ENCODE results near the gene SRPK2. TPM values are rescaled to one million over a fixed set of nuclear protein-coding genes. Genes with fewer than 3 reads are reported as not detected.

Gene SRPK2
- total and polyA plus RNA-seq, 2 donors, result 23.0 to 45.6 TPM

- Histone ChIP-seq H3K9me3 (ENCODE audit: control insufficient read depth in 2 of 2, insufficient read depth in 1 of 2, low read length in 1 of 2) (no peaks in the 10 kb centered on the region), H3K36me3 (ENCODE audit: control insufficient read depth in 2 of 2, insufficient read depth in 2 of 2, low read length in 1 of 2) (peaks cover 54 to 79% of the 10 kb centered on the region in 2 donors), H3K4me1 (ENCODE audit: control insufficient read depth in 2 of 2, insufficient read depth in 2 of 2, low read length in 2 of 2) (peaks cover 10 to 12% of the 10 kb centered on the region in 2 donors), H3K4me3 (ENCODE audit: low read length in 2 of 2) (no peak overlapping the region), H3K27me3 (ENCODE audit: control insufficient read depth in 2 of 2, insufficient read depth in 1 of 2, low read length in 1 of 2) (no peaks in the 10 kb centered on the region), H3K27ac (ENCODE audit: low read depth in 1 of 2, low read length in 1 of 2) (no peak overlapping the region)
- 98% methylated on average over 5 of the region's 5 CpGs for WGBS
- no peak for DNase-seq (ENCODE audit: low read depth in 6 of 9, low spot score in 9 of 9)
Observed at GRCh38 chr7:105132335-105132734, 256.4 kb downstream of the SRPK2 start.

DNA sequence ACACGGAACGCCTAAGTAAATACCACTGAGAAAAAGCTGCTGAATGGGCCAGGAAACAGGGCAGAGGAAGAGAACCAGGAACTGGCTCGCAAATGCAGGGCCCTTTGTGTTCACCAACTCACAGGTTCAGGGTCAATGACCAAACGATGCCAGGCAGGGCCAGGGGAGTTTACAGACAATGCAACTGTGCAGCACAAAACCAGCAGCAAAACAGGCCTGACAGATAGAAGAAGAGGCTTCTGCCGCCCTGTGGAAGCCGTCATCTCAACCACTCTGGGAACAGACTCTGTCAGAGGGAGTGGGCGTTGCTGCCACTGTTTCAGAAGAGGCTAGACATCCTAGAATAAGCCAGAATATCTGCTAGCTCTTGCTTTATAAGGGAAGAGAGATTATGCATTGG, 256.8 kb downstream of the SRPK2 start:
- no peak for DNase-seq (ENCODE audit: low read depth in 6 of 9, low spot score in 9 of 9)
- Histone ChIP-seq H3K4me1 (ENCODE audit: control insufficient read depth in 2 of 2, insufficient read depth in 2 of 2, low read length in 2 of 2) (peaks cover 11 to 16% of the 10 kb centered on the region in 2 donors), H3K4me3 (ENCODE audit: low read length in 2 of 2) (no peak overlapping the region), H3K36me3 (ENCODE audit: control insufficient read depth in 2 of 2, insufficient read depth in 2 of 2, low read length in 1 of 2) (peaks cover 49 to 74% of the 10 kb centered on the region in 2 donors), H3K27ac (ENCODE audit: low read depth in 1 of 2, low read length in 1 of 2) (no peak overlapping the region), H3K27me3 (ENCODE audit: control insufficient read depth in 2 of 2, insufficient read depth in 1 of 2, low read length in 1 of 2) (no peaks in the 10 kb centered on the region), H3K9me3 (ENCODE audit: control insufficient read depth in 2 of 2, insufficient read depth in 1 of 2, low read length in 1 of 2) (no peaks in the 10 kb centered on the region)
- WGBS, result 95% methylated on average over 7 of the region's 7 CpGs

DNA sequence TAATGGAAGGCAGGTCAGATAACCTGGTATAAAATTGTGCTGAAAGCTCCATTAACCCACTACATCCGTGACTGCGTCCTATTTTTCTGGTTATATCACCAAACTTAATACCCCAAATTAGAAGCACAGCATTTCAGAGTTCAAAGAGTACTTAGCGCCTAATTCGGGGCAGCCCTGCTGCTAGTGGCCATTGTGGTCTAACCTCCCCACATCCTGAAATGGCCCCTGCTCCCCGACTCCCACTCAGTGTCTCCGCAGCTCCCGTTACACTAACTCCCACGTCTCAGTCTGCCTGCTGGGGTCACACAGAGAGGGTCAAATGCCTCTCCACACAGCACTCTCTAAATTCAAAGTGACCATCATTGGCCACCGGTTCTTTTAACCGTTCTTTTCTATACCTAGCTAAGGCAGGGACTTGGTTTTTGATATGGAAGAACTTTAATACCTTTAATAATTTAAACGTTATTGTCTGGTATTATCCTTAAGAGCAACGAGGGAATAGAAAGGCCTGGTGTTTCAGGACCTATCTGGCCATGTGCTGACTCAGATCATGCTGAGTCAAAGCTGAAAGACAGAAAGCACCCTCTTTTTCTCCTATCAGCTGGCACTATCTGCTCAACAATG, 257.6 kb downstream of the SRPK2 start:
- no peak for DNase-seq (ENCODE audit: low read depth in 6 of 9, low spot score in 9 of 9)
- Histone ChIP-seq H3K4me1 (ENCODE audit: control insufficient read depth in 2 of 2, insufficient read depth in 2 of 2, low read length in 2 of 2) (peaks cover 11 to 22% of the 10 kb centered on the region in 2 donors), H3K27me3 (ENCODE audit: control insufficient read depth in 2 of 2, insufficient read depth in 1 of 2, low read length in 1 of 2) (no peaks in the 10 kb centered on the region), H3K9me3 (ENCODE audit: control insufficient read depth in 2 of 2, insufficient read depth in 1 of 2, low read length in 1 of 2) (no peaks in the 10 kb centered on the region), H3K27ac (ENCODE audit: low read depth in 1 of 2, low read length in 1 of 2) (no peak overlapping the region), H3K4me3 (ENCODE audit: low read length in 2 of 2) (no peak overlapping the region), H3K36me3 (ENCODE audit: control insufficient read depth in 2 of 2, insufficient read depth in 2 of 2, low read length in 1 of 2) (peaks cover 49 to 73% of the 10 kb centered on the region in 2 donors)
- 91% methylated on average over 12 of the region's 12 CpGs for WGBS

GRCh38 chr7:105130580-105130979, 258.1 kb downstream of the SRPK2 start:
- Histone ChIP-seq H3K27ac (ENCODE audit: low read depth in 1 of 2, low read length in 1 of 2) (no peak overlapping the region), H3K4me1 (ENCODE audit: control insufficient read depth in 2 of 2, insufficient read depth in 2 of 2, low read length in 2 of 2) (peaks cover 11 to 22% of the 10 kb centered on the region in 2 donors), H3K27me3 (ENCODE audit: control insufficient read depth in 2 of 2, insufficient read depth in 1 of 2, low read length in 1 of 2) (no peaks in the 10 kb centered on the region), H3K9me3 (ENCODE audit: control insufficient read depth in 2 of 2, insufficient read depth in 1 of 2, low read length in 1 of 2) (no peaks in the 10 kb centered on the region), H3K36me3 (ENCODE audit: control insufficient read depth in 2 of 2, insufficient read depth in 2 of 2, low read length in 1 of 2) (peaks cover 53 to 76% of the 10 kb centered on the region in 2 donors), H3K4me3 (ENCODE audit: low read length in 2 of 2) (no peak overlapping the region)
- no peak for DNase-seq (ENCODE audit: low read depth in 6 of 9, low spot score in 9 of 9)
- 94% methylated on average over 2 of the region's 2 CpGs for WGBS

GRCh38 chr7:105130048-105130447, 258.7 kb downstream of the SRPK2 start:
- 97% methylated on average over 5 of the region's 5 CpGs for WGBS
- H3K4me3 ChIP-seq (ENCODE audit: low read length in 2 of 2), result no peak overlapping the region

GRCh38 chr7:105127179-105127578, 261.5 kb downstream of the SRPK2 start:
- Histone ChIP-seq H3K9me3 (ENCODE audit: control insufficient read depth in 2 of 2, insufficient read depth in 1 of 2, low read length in 1 of 2) (no peaks in the 10 kb centered on the region), H3K4me3 (ENCODE audit: low read length in 2 of 2) (no peak overlapping the region), H3K27ac (ENCODE audit: low read depth in 1 of 2, low read length in 1 of 2) (peak overlapping the region in 1 of 2 donors; percentile 16), H3K4me1 (ENCODE audit: control insufficient read depth in 2 of 2, insufficient read depth in 2 of 2, low read length in 2 of 2) (peaks cover 11 to 22% of the 10 kb centered on the region in 2 donors), H3K27me3 (ENCODE audit: control insufficient read depth in 2 of 2, insufficient read depth in 1 of 2, low read length in 1 of 2) (no peaks in the 10 kb centered on the region), H3K36me3 (ENCODE audit: control insufficient read depth in 2 of 2, insufficient read depth in 2 of 2, low read length in 1 of 2) (peaks cover 44 to 68% of the 10 kb centered on the region in 2 donors)
- WGBS, result 22% methylated on average over 8 of the region's 8 CpGs
- DNase-seq (ENCODE audit: low read depth in 6 of 9, low spot score in 9 of 9), result peak in 5 of 9 donors; percentile 13 to 56 (median 40)

More at GRCh38 chr7:105130048-105130447, 258.7 kb downstream of the SRPK2 start:
- Histone ChIP-seq H3K36me3 (ENCODE audit: control insufficient read depth in 2 of 2, insufficient read depth in 2 of 2, low read length in 1 of 2) (peaks cover 53 to 77% of the 10 kb centered on the region in 2 donors), H3K9me3 (ENCODE audit: control insufficient read depth in 2 of 2, insufficient read depth in 1 of 2, low read length in 1 of 2) (no peaks in the 10 kb centered on the region), H3K27ac (ENCODE audit: low read depth in 1 of 2, low read length in 1 of 2) (no peak overlapping the region), H3K4me1 (ENCODE audit: control insufficient read depth in 2 of 2, insufficient read depth in 2 of 2, low read length in 2 of 2) (peaks cover 11 to 22% of the 10 kb centered on the region in 2 donors), H3K27me3 (ENCODE audit: control insufficient read depth in 2 of 2, insufficient read depth in 1 of 2, low read length in 1 of 2) (no peaks in the 10 kb centered on the region)
- DNase-seq (ENCODE audit: low read depth in 6 of 9, low spot score in 9 of 9), result no peak

DNA sequence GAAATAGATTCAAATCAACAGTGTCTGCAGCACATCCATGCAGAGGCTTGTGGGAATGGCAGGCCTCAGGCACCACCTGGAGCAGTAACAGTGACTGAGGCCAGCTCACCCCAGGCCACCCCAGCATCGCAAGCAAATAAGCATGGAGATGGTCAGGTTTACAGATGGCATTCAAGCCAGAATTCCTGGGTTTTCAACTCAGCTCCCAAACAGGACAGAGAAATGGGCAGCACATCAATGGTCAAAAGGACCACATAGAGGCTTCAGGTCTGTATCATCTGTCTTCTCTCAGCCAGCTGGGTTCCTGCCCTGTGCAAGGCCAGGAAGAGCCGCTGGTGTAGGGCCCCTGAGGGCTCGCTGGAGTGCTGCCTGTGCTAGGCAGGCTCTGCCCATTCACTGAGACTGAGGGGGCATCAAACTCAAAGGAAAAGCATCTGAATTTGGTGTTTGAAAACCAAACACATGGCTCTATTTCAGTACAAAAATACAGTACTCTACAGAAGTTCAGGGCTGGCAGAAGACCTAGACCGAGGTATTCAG, 262.2 kb downstream of the SRPK2 start:
- 83% methylated on average over 4 of the region's 4 CpGs for WGBS
- H3K27me3 ChIP-seq (ENCODE audit: control insufficient read depth in 2 of 2, insufficient read depth in 1 of 2, low read length in 1 of 2), result no peaks in the 10 kb centered on the region
- peaks cover 40 to 63% of the 10 kb centered on the region in 2 donors for H3K36me3 ChIP-seq (ENCODE audit: control insufficient read depth in 2 of 2, insufficient read depth in 2 of 2, low read length in 1 of 2)

GRCh38 chr7:105125745-105126144, 263.0 kb downstream of the SRPK2 start:
- H3K4me1 ChIP-seq (ENCODE audit: control insufficient read depth in 2 of 2, insufficient read depth in 2 of 2, low read length in 2 of 2), result peaks cover 14 to 25% of the 10 kb centered on the region in 2 donors
- no peaks in the 10 kb centered on the region for H3K27me3 ChIP-seq (ENCODE audit: control insufficient read depth in 2 of 2, insufficient read depth in 1 of 2, low read length in 1 of 2)
- WGBS, result 98% methylated on average over 12 of the region's 12 CpGs
- no peak for DNase-seq (ENCODE audit: low read depth in 6 of 9, low spot score in 9 of 9)
- no peak overlapping the region for H3K27ac ChIP-seq (ENCODE audit: low read depth in 1 of 2, low read length in 1 of 2)
- H3K9me3 ChIP-seq (ENCODE audit: control insufficient read depth in 2 of 2, insufficient read depth in 1 of 2, low read length in 1 of 2), result no peaks in the 10 kb centered on the region
- H3K36me3 ChIP-seq (ENCODE audit: control insufficient read depth in 2 of 2, insufficient read depth in 2 of 2, low read length in 1 of 2), result peaks cover 36 to 58% of the 10 kb centered on the region in 2 donors
- H3K4me3 ChIP-seq (ENCODE audit: low read length in 2 of 2), result no peak overlapping the region

More for the DNA sequence above, 262.2 kb downstream of the SRPK2 start:
- H3K27ac ChIP-seq (ENCODE audit: low read depth in 1 of 2, low read length in 1 of 2), result peak overlapping the region; percentile 16 to 18
- no peaks in the 10 kb centered on the region for H3K9me3 ChIP-seq (ENCODE audit: control insufficient read depth in 2 of 2, insufficient read depth in 1 of 2, low read length in 1 of 2)
- H3K4me1 ChIP-seq (ENCODE audit: control insufficient read depth in 2 of 2, insufficient read depth in 2 of 2, low read length in 2 of 2), result peaks cover 11 to 22% of the 10 kb centered on the region in 2 donors
- DNase-seq (ENCODE audit: low read depth in 6 of 9, low spot score in 9 of 9), result no peak
- H3K4me3 ChIP-seq (ENCODE audit: low read length in 2 of 2), result no peak overlapping the region

- Histone ChIP-seq H3K4me3 (ENCODE audit: low read length in 2 of 2) (no peak overlapping the region), H3K27me3 (ENCODE audit: control insufficient read depth in 2 of 2, insufficient read depth in 1 of 2, low read length in 1 of 2) (no peaks in the 10 kb centered on the region), H3K27ac (ENCODE audit: low read depth in 1 of 2, low read length in 1 of 2) (no peak overlapping the region), H3K36me3 (ENCODE audit: control insufficient read depth in 2 of 2, insufficient read depth in 2 of 2, low read length in 1 of 2) (peaks cover 36 to 43% of the 10 kb centered on the region in 2 donors), H3K9me3 (ENCODE audit: control insufficient read depth in 2 of 2, insufficient read depth in 1 of 2, low read length in 1 of 2) (no peaks in the 10 kb centered on the region), H3K4me1 (ENCODE audit: control insufficient read depth in 2 of 2, insufficient read depth in 2 of 2, low read length in 2 of 2) (peaks cover 23 to 42% of the 10 kb centered on the region in 2 donors)
- DNase-seq (ENCODE audit: low read depth in 6 of 9, low spot score in 9 of 9), result no peak
- 93% methylated on average over 8 of the region's 8 CpGs for WGBS
Observed at GRCh38 chr7:105122619-105123018, 266.1 kb downstream of the SRPK2 start.

Measured in thymus (tissue), 11 donors.